Endothelial cell of umbilical vein (primary cell): ENCODE data around the gene AUTS2. TPM values are rescaled to one million over a fixed set of nuclear protein-coding genes. Genes with fewer than 3 reads are reported as not detected.

Experiments
- BruUV-seq: library from RNA; stranded (reverse); fragments of 400-500 nt; replicated peaks from 2 replicates; lab custom pipeline; 2021; lab: Mats Ljungman, UMichigan
- CTCF ChIA-PET: fragments of 300-600, 350-600 bp; sonication (Branson Sonifier 250); formaldehyde crosslinking; loops from one replicate; lab custom pipeline; 2021; ENCODE audit warnings: antibody characterized with exemption, inconsistent platforms; lab: Charles Lee
- POLR2A ChIA-PET: fragments of 300-600, 350-600 bp; sonication (Branson Sonifier 250); formaldehyde crosslinking; loops from one replicate; lab custom pipeline; 2021; ENCODE audit warnings: antibody characterized with exemption, inconsistent platforms; lab: Charles Lee
- DNase-seq: peaks from one replicate; pipeline ENCODE4 v3.0.0-alpha.2; 2011; ENCODE audit warnings: low read depth, low spot score
- FAIRE-seq: peaks from 2 replicates; lab custom pipeline; 2011; peaks lifted over from hg19 to GRCh38; lab: Jason Lieb, UNC
- H2AFZ ChIP-seq: 2 replicates; pipeline ENCODE4 v1.6.0; 2012; ENCODE audit warnings: low read depth, low read length, control low read depth, inconsistent platforms
- H3K27ac ChIP-seq: 2 replicates; pipeline ENCODE4 v1.5.1; 2011; ENCODE audit warnings: low read depth, mild to moderate bottlenecking, control low read depth, low read length, moderate library complexity; ENCODE audit not compliant: insufficient read depth
- H3K27me3 ChIP-seq, 2 experiments: 2 replicates each; pipeline versions ENCODE4 v1.6.0 to v1.6.1; 2011; ENCODE audit warnings: low read length in 2 of 2, mixed read lengths in 1 of 2; ENCODE audit not compliant: control insufficient read depth in 2 of 2, insufficient read depth in 2 of 2
- H3K36me3 ChIP-seq, 2 experiments: 2 replicates in 1 of 2; 3 replicates in 1 of 2; pipeline ENCODE4 v1.5.1; 2011; ENCODE audit warnings: low read length in 2 of 2, mild to moderate bottlenecking in 1 of 2, moderate library complexity in 1 of 2; ENCODE audit not compliant: control insufficient read depth in 2 of 2, insufficient read depth in 2 of 2; ENCODE audit errors: extremely low read depth in 1 of 2
- H3K4me1 ChIP-seq: 3 replicates; pipeline ENCODE4 v1.5.1; 2011; ENCODE audit warnings: mild to moderate bottlenecking, low read length; ENCODE audit not compliant: control insufficient read depth, insufficient read depth; ENCODE audit errors: extremely low read depth
- H3K4me2 ChIP-seq: 2 replicates; pipeline ENCODE4 v1.6.1; 2011; ENCODE audit warnings: low read length, control low read depth, mixed read lengths; ENCODE audit not compliant: insufficient read depth
- H3K4me3 ChIP-seq, 3 experiments: fragments of 200-600 bp in 1 of 3; sonication (generic), shearing (Covaris generic) in 1 of 3; replicated peaks in 1 of 3; 2 replicates each; pipeline ENCODE4 v1.5.1; 2011 to 2016; ENCODE audit warnings: control low read depth in 3 of 3, low read length in 3 of 3, mild to moderate bottlenecking in 2 of 3, inconsistent platforms in 1 of 3, low read depth in 1 of 3, moderate library complexity in 1 of 3; ENCODE audit not compliant: insufficient read depth in 1 of 3
- H3K79me2 ChIP-seq: 2 replicates; pipeline ENCODE4 v1.6.0; 2012; ENCODE audit warnings: low read length, inconsistent platforms; ENCODE audit not compliant: control insufficient read depth, insufficient read depth
- H3K9ac ChIP-seq: replicated peaks from 2 replicates; pipeline ENCODE3; 2011; ENCODE audit warnings: low read length, control low read depth; ENCODE audit not compliant: insufficient read depth; ENCODE audit errors: extremely low read depth
- H3K9me1 ChIP-seq: replicated peaks from 3 replicates; pipeline ENCODE4 v1.6.0; 2011; ENCODE audit warnings: mild to moderate bottlenecking, low read length; ENCODE audit not compliant: control insufficient read depth, insufficient read depth; ENCODE audit errors: extremely low read depth
- H3K9me3 ChIP-seq: replicated peaks from 2 replicates; pipeline ENCODE4 v1.5.1; 2012; ENCODE audit warnings: low read length, inconsistent platforms; ENCODE audit not compliant: control insufficient read depth, insufficient read depth
- H4K20me1 ChIP-seq: replicated peaks from 2 replicates; pipeline ENCODE3; 2011; ENCODE audit warnings: mild to moderate bottlenecking, low read length; ENCODE audit not compliant: control insufficient read depth, insufficient read depth; ENCODE audit errors: extremely low read depth
- FOS ChIP-seq: IDR thresholded peaks from 2 replicates; pipeline ENCODE4 v1.6.1; 2011; ENCODE audit warnings: mild to moderate bottlenecking, low read length, moderate library complexity, borderline replicate concordance; ENCODE audit not compliant: insufficient read depth
- dilution Hi-C: fragments of 300-500 bp; cut with MboI; formaldehyde crosslinking; loops from one replicate; pipeline ENCODE4 v1.15.0; 2019; ENCODE audit warnings: low sequenced_read_pairs; ENCODE audit not compliant: extremely low pct_ligation_motif_present
- intact Hi-C: fragments of 100-400 bp; cut with micrococcal nuclease; formaldehyde crosslinking; loops from one replicate; pipeline ENCODE4 v1.10.0; 2022
- polyA plus RNA-seq, 4 experiments: library from polyadenylated mRNA; depleted of rRNA in 3 of 4; stranded (reverse) in 3 of 4; unstranded in 1 of 4; fragments of >200 nt; gene quantifications; 2 replicates each; pipeline versions ENCODE4 v1.2.1 to v1.2.3, GENCODE V29; 2011 to 2012; ENCODE audit warnings: missing spikeins in 1 of 4
- total RNA-seq: library from RNA; stranded (reverse); gene quantifications from 2 replicates; pipeline ENCODE4 v1.2.3, GENCODE V29; 2021
- TF ChIP-seq, protein P1 (sequence below): IDR thresholded peaks from 2 replicates; pipeline ENCODE4 v1.6.1; 2011; ENCODE audit not compliant: insufficient read depth, insufficient read length

Gene AUTS2
- total and polyA plus RNA-seq, 2 donors (not counting 3 experiments of a cell fraction or from before 2014, with no cell fraction given) = 0.59 to 8.0 TPM

DNA sequence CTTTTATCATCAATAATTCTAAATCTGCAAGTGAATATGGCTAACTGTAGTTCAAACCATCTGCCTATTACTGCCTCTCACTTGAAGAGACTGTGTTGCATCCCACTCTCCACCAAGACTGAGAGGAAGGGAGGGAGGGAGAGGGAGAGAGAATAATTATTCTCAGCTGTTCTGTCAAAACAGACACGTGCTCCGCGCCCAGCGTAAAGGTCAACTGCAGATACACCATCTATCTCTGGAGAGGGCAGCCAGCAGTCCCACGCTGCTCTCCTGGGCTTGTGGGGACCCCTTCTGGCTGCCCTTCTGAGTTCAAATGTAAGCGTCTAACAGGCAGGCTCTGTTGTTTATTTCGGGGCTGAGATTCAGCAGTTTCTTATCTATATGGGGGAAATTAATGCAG, 908.2 kb downstream of the AUTS2 start:
- no peaks in the 10 kb centered on the region for H3K9me1 ChIP-seq
- dilution Hi-C loops = no loop called here
- H4K20me1 ChIP-seq = no peaks in the 10 kb centered on the region
- POLR2A ChIA-PET = no interaction called here
- no peaks in the 10 kb centered on the region for H3K27me3 ChIP-seq
- CTCF ChIA-PET = no interaction called here
- no peak overlapping the region for H3K4me3 ChIP-seq
- no peaks in the 10 kb centered on the region for H3K9me3 ChIP-seq
- no peak for DNase-seq
- H3K4me2 ChIP-seq = no peak overlapping the region
- no peak overlapping the region for H3K9ac ChIP-seq
- no peaks in the 10 kb centered on the region for H3K36me3 ChIP-seq
- no peaks in the 10 kb centered on the region for H3K79me2 ChIP-seq
- no peak overlapping the region for H3K27ac ChIP-seq
- H2AFZ ChIP-seq = no peak overlapping the region
- no TSS peak for BruUV-seq
- no peaks in the 10 kb centered on the region for H3K4me1 ChIP-seq
- TF ChIP-seq, protein P1, sequence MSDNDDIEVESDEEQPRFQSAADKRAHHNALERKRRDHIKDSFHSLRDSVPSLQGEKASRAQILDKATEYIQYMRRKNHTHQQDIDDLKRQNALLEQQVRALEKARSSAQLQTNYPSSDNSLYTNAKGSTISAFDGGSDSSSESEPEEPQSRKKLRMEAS = no peak
- no peak for FAIRE-seq
- intact Hi-C loops = no loop called here

DNA sequence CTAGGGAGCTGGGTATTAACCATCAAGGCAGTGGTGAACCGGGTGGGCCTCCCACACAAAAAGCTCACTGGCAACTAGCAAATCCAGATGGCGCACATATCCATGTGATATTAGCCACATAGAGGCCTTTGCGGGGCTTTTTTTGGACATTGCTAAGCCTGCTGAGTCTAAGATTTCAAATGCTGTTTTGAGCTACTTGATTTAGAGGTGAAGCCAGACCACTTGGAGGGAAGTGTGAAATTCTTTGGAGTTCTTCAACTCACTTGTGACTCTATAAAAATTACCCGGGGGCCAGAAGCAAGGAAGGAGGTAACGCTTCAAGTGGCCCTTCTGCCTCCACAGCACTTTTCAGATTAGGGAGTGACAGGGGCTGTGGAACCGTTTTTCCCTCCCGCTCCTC, 913.9 kb downstream of the AUTS2 start:
- no peaks in the 10 kb centered on the region for H4K20me1 ChIP-seq
- ChIA-PET CTCF (no interaction called here), POLR2A (no interaction called here)
- DNase-seq (no peak), FAIRE-seq (no peak)
- H3K9me3 ChIP-seq = peaks cover 4% of the 10 kb centered on the region
- H3K27ac ChIP-seq = no peak overlapping the region
- H3K9ac ChIP-seq = no peak overlapping the region
- intact Hi-C loops (no loop called here), dilution Hi-C loops (no loop called here)
- H3K9me1 ChIP-seq = no peaks in the 10 kb centered on the region
- H3K4me2 ChIP-seq = no peak overlapping the region
- no peak for TF ChIP-seq FOS
- H3K36me3 ChIP-seq = no peaks in the 10 kb centered on the region
- H3K79me2 ChIP-seq = no peaks in the 10 kb centered on the region
- H2AFZ ChIP-seq = no peak overlapping the region
- H3K4me1 ChIP-seq = no peaks in the 10 kb centered on the region
- no peak overlapping the region for H3K4me3 ChIP-seq
- H3K27me3 ChIP-seq = no peaks in the 10 kb centered on the region
- no TSS peak for BruUV-seq
